ENCODE data around the gene SFXN3.

GRCh38 chr10:101033276-101033675, 2.2 kb downstream of the SFXN3 start:
- TF ChIP-seq CTCF (IDR thresholded peaks at IDR 0.05) (no peak), EZH2 (IDR thresholded peaks at IDR 0.05) (no peak), EZH2phosphoT487 (IDR thresholded peaks at IDR 0.05) (no peak)
